Neural progenitor cell (in vitro differentiated cells): ENCODE data around the gene SLC35E4.
"Not testable (repeated sequence)": the region's sequence is repeated elsewhere in the genome, so short reads cannot be mapped to it uniquely, and the experiment has no call there.

Experiments used
- CTCF ChIP-seq: fragments of 200-600 bp; sonication (generic); IDR thresholded peaks from 2 replicates; pipeline ENCODE4 v1.5.1; 2017; ENCODE audit warnings: antibody characterized with exemption, mild to moderate bottlenecking
- EZH2 ChIP-seq: fragments of 200-600 bp; sonication (generic); IDR thresholded peaks from 2 replicates; pipeline ENCODE4 v1.6.1; 2017; ENCODE audit warnings: antibody characterized with exemption, mild to moderate bottlenecking, moderate library complexity
- EZH2phosphoT487 ChIP-seq: fragments of 200-600 bp; sonication (generic); IDR thresholded peaks from 2 replicates; pipeline ENCODE4 v1.6.1; 2017; ENCODE audit warnings: antibody characterized with exemption

- TF ChIP-seq CTCF, EZH2, EZH2phosphoT487: not testable (repeated sequence)
These were observed 15.7 kb upstream of the SLC35E4 start for GRCh38 chr22:30619909-30620308.
